ENCODE results near the gene AFAP1. TPM values are rescaled to one million over a fixed set of nuclear protein-coding genes. Genes with fewer than 3 reads are reported as not detected.

AFAP1 gene
- total RNA-seq, 4 donors from 2014 or later: 14.8 to 28.3 (median 19.4) TPM

DNA sequence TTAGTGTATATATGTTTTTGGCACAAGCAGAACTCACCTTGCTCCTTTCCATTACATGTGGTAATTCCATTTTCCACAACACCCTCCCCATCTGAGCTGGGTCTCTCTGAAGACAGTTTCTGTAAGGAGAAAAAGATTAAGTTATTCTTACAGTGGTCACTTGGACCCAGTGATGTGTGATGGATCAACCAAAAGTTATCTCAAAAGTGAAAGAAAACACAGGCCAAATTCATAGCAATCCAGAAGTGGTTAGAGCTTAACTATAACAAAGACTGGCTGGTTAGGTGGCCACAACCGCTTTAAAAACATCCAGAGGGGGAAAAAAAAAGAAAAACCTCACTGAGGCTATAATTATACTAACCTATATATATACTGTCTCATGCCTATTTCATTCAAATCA, 123.7 kb downstream of the AFAP1 start:
- no peak for TF ChIP-seq CTCF (IDR thresholded peaks at IDR 0.05; ENCODE audit: low read depth)

GRCh38 chr4:7815562-7815961, 124.1 kb downstream of the AFAP1 start:
- no peak for TF ChIP-seq CTCF (IDR thresholded peaks at IDR 0.05; ENCODE audit: low read depth)

DNA sequence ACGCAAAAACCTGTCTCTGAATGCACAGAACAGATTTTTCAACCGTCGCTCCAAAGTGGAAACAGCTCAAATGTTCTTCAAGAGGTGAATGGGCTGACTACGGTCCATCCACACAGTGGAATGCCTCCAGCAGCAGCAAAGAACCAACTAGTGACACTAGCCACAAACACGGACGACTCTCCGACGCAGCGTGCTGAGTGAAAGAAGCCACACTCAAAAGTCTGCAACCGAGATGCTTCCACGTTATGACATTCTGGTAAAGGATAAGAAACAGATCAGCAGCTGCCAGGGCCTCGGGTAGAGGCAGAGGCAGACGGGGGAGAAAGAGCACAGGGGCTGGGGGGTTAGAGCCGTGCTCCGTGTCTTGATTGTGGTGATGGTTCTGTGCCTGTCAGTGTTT, 125.2 kb downstream of the AFAP1 start:
- TF ChIP-seq CTCF (IDR thresholded peaks at IDR 0.05; ENCODE audit: low read depth): no peak

DNA sequence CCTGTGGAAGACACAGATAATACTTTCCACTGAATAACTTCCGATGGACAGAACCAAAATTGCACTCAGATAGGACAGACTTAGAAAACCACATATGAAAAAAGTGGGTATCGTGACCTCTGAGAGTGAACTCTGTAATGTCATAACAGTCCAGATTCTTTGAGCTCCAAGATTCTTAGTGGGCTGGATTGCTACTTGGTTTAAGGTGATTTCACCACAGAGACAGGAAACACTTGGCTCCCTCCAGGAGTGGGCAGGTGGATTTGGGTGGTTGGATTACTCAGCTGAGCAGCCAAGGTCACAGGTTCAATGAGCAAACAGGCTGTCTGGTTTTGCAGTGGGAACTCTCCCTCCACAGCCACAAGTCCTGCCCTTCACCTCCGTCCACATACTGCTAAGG, 126.0 kb downstream of the AFAP1 start:
- TF ChIP-seq CTCF (IDR thresholded peaks at IDR 0.05; ENCODE audit: low read depth): no peak

DNA sequence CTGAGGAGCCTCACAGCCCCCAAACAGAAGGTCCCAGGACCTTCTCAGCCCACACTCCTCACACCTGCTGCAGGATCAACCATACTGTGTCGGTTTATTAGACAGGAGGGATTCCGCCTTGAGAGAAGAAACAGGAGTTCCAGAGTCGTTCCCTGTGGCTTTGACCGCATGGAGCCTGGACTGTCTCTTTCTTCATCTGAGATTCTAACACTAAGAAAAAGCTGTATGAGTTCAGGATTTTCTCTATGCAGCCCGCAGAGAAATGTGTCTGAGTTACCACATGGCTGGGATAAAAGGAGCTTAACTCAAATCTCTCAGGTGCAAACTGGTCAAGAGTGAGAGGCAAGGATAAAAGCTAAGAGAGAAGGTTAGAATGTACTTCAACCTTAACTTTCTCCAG, 126.7 kb downstream of the AFAP1 start:
- TF ChIP-seq CTCF (IDR thresholded peaks at IDR 0.05; ENCODE audit: low read depth): no peak

- no peak for TF ChIP-seq CTCF (IDR thresholded peaks at IDR 0.05; ENCODE audit: low read depth)
Observed at GRCh38 chr4:7812231-7812857, 127.3 kb downstream of the AFAP1 start.

DNA sequence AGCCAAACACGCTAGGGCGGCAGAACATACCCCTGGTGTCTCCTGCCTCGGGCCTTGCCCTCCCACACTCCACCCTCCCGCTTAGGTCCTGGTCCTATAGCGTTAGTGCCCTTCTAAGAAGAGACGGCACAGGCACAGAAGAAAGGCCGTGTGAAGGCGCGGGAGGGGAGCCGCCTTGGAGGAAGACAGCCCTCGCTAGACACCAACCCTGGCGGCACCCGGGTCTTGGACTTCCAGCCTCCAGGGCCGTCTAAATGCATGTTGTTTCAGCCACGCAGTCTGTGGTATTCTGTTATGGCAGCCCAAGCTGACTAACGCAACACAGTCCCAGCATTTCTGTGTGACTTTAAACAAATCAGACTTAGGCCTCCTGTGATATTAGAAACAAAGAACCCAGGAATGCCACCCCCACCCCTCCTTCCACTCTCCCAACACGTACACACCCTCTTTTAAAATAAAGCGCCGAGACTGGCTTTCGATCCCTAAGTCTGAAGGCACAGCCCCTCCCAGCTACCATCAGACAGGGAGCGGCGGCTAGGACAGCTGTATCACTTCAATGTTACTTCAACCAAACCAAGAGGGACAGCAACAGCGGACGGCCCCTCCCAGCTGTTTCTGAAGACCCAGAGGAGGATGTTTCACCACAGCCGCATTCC, 128.0 kb downstream of the AFAP1 start:
- no peak for TF ChIP-seq CTCF (IDR thresholded peaks at IDR 0.05; ENCODE audit: low read depth)
